ENCODE data around the gene SRSF3.

DNA sequence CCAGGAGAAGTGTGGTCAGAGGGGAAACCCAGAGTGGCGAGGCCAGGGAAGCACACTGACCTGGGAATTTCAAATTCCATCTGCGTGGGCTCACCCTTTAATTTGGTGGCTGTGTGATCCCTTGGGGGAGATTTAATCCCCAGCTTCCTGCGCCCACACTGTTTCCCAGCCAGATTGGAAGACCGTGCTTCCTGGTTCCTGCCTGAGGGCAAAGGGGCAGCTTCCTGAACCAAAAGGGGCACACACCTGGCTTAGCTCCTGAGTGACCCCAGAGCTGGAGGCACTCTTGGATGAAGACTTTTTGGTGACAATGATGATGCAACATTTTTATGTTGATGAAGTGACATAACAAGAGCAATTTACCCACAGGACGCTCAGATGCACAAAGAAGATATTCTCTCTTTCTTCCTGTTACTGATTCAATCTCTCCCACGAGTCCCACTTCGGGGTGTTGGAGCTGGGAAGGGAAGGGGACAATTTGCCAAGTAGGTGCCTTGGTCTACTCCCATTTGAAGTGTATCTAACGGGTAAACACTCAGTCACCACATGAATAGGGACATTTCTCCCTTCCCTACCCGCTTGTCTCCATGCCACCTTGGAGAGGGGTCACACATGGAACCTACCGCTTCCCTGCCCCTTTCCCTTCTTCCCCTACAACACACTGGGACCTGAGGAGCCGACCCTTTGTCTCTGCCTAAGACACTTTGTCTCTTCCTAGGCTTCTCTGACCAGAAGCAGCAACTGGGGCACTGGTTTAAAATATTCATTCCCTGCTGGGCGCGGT is 55.7 kb downstream of the SRSF3 start:
- TF ChIP-seq BACH1 (tag; IDR thresholded peaks at IDR 0.05) (peak; percentile 65), FOXM1 (IDR thresholded peaks at IDR 0.05; ENCODE audit: low read depth) (no peak), FOXM1 (CRISPR knock-in tag; IDR thresholded peaks at IDR 0.05; ENCODE audit: low read depth) (no peak), ZNF232 (CRISPR knock-in tag; IDR thresholded peaks at IDR 0.05) (no peak), GATAD2B (IDR thresholded peaks at IDR 0.05; ENCODE audit: borderline replicate concordance) (no peak), EZH2 (IDR thresholded peaks at IDR 0.05; ENCODE audit: borderline replicate concordance, low read depth, low read length) (0 out of 2 replicates have a peak, but pooled peaks have one; percentile 32), DNMT1 (IDR thresholded peaks at IDR 0.05) (no peak), EGR1 (conservative IDR thresholded peaks at IDR 0.05) (no peak), ZNF23 (CRISPR knock-in tag; IDR thresholded peaks at IDR 0.05) (no peak), POLR2A (conservative IDR thresholded peaks at IDR 0.05) (no peak), RCOR1 (IDR thresholded peaks at IDR 0.05; ENCODE audit: borderline replicate concordance in 1 of 2, low read depth in 2 of 2, low read length in 2 of 2) (peak in 1 of 2 experiments; percentile 5; a peak in 1 of 4 replicates), CBX5 (IDR thresholded peaks at IDR 0.05; ENCODE audit: borderline replicate concordance, low read depth) (no peak)
- TF ChIP-seq, protein P1, sequence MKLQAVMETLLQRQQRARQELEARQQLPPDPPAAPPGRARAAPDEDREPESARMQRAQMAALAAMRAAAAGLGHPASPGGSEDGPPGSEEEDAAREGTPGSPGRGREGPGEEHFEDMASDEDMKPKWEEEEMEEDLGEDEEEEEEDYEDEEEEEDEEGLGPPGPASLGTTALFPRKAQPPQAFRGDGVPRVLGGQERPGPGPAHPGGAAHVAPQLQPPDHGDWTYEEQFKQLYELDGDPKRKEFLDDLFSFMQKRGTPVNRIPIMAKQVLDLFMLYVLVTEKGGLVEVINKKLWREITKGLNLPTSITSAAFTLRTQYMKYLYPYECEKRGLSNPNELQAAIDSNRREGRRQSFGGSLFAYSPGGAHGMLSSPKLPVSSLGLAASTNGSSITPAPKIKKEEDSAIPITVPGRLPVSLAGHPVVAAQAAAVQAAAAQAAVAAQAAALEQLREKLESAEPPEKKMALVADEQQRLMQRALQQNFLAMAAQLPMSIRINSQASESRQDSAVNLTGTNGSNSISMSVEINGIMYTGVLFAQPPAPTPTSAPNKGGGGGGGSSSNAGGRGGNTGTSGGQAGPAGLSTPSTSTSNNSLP (IDR thresholded peaks at IDR 0.05; ENCODE audit: borderline replicate concordance, low read depth, low read length): no peak
- TF ChIP-seq, protein P2, sequence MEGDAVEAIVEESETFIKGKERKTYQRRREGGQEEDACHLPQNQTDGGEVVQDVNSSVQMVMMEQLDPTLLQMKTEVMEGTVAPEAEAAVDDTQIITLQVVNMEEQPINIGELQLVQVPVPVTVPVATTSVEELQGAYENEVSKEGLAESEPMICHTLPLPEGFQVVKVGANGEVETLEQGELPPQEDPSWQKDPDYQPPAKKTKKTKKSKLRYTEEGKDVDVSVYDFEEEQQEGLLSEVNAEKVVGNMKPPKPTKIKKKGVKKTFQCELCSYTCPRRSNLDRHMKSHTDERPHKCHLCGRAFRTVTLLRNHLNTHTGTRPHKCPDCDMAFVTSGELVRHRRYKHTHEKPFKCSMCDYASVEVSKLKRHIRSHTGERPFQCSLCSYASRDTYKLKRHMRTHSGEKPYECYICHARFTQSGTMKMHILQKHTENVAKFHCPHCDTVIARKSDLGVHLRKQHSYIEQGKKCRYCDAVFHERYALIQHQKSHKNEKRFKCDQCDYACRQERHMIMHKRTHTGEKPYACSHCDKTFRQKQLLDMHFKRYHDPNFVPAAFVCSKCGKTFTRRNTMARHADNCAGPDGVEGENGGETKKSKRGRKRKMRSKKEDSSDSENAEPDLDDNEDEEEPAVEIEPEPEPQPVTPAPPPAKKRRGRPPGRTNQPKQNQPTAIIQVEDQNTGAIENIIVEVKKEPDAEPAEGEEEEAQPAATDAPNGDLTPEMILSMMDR (IDR thresholded peaks at IDR 0.05 in 2 of 3, conservative IDR thresholded peaks at IDR 0.05 in 1 of 3; ENCODE audit: insufficient read depth in 2 of 3, low read depth in 1 of 3, low read length in 3 of 3): no peak
- TF ChIP-seq, protein P3, sequence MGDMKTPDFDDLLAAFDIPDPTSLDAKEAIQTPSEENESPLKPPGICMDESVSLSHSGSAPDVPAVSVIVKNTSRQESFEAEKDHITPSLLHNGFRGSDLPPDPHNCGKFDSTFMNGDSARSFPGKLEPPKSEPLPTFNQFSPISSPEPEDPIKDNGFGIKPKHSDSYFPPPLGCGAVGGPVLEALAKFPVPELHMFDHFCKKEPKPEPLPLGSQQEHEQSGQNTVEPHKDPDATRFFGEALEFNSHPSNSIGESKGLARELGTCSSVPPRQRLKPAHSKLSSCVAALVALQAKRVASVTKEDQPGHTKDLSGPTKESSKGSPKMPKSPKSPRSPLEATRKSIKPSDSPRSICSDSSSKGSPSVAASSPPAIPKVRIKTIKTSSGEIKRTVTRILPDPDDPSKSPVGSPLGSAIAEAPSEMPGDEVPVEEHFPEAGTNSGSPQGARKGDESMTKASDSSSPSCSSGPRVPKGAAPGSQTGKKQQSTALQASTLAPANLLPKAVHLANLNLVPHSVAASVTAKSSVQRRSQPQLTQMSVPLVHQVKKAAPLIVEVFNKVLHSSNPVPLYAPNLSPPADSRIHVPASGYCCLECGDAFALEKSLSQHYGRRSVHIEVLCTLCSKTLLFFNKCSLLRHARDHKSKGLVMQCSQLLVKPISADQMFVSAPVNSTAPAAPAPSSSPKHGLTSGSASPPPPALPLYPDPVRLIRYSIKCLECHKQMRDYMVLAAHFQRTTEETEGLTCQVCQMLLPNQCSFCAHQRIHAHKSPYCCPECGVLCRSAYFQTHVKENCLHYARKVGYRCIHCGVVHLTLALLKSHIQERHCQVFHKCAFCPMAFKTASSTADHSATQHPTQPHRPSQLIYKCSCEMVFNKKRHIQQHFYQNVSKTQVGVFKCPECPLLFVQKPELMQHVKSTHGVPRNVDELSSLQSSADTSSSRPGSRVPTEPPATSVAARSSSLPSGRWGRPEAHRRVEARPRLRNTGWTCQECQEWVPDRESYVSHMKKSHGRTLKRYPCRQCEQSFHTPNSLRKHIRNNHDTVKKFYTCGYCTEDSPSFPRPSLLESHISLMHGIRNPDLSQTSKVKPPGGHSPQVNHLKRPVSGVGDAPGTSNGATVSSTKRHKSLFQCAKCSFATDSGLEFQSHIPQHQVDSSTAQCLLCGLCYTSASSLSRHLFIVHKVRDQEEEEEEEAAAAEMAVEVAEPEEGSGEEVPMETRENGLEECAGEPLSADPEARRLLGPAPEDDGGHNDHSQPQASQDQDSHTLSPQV (IDR thresholded peaks at IDR 0.05): no peak
